Fibroblast of lung (primary cell): ENCODE results near the gene JAKMIP1. TPM values are rescaled to one million over a fixed set of nuclear protein-coding genes. Genes with fewer than 3 reads are reported as not detected.

Experiments
- DNase-seq, 2 donors: peaks; one replicate each; pipeline versions ENCODE4 v3.0.0 to v3.0.0-alpha.2; 2010; ENCODE audit warnings: low read depth in 2 of 2
- H2AFZ ChIP-seq: 2 replicates; pipeline ENCODE4 v1.5.1; 2012; ENCODE audit warnings: low read length, control low read depth, inconsistent platforms
- H3K27ac ChIP-seq: 2 replicates; pipeline ENCODE4 v1.5.1; 2011; ENCODE audit warnings: low read length, control low read depth; ENCODE audit not compliant: insufficient read depth
- H3K27me3 ChIP-seq: 2 replicates; pipeline ENCODE4 v1.5.1; 2011; ENCODE audit warnings: mild to moderate bottlenecking, low read length; ENCODE audit not compliant: control insufficient read depth, insufficient read depth
- H3K36me3 ChIP-seq: 2 replicates; pipeline ENCODE4 v1.5.1; 2011; ENCODE audit warnings: low read length; ENCODE audit not compliant: control insufficient read depth, insufficient read depth
- H3K4me1 ChIP-seq: 2 replicates; pipeline ENCODE4 v1.5.1; 2011; ENCODE audit warnings: low read length; ENCODE audit not compliant: control insufficient read depth, insufficient read depth; ENCODE audit errors: extremely low read depth
- H3K4me2 ChIP-seq: 2 replicates; pipeline ENCODE4 v1.5.1; 2011; ENCODE audit warnings: low read length, control low read depth; ENCODE audit not compliant: insufficient read depth; ENCODE audit errors: extremely low read depth
- H3K4me3 ChIP-seq, 4 experiments: fragments of 200-600 bp in 1 of 4; sonication (generic) in 1 of 4; replicated peaks in 1 of 4; 2 replicates each; pipeline ENCODE4 v1.5.1; 2011 to 2016; ENCODE audit warnings: low read length in 4 of 4, low read depth in 3 of 4, mild to moderate bottlenecking in 3 of 4, control low read depth in 2 of 4, inconsistent platforms in 1 of 4, mixed read lengths in 1 of 4; ENCODE audit not compliant: insufficient read depth in 1 of 4; ENCODE audit errors: control extremely low read depth in 1 of 4
- H3K79me2 ChIP-seq: 2 replicates; pipeline ENCODE4 v1.5.1; 2012; ENCODE audit warnings: mild to moderate bottlenecking, low read length, inconsistent platforms; ENCODE audit not compliant: control insufficient read depth, insufficient read depth
- H3K9ac ChIP-seq: 2 replicates; pipeline ENCODE4 v1.5.1; 2011; ENCODE audit warnings: mild to moderate bottlenecking, low read length, control low read depth; ENCODE audit not compliant: insufficient read depth
- H3K9me3 ChIP-seq: 2 replicates; pipeline ENCODE4 v1.5.1; 2012; ENCODE audit warnings: low read depth, low read length; ENCODE audit not compliant: control insufficient read depth, insufficient read depth
- H4K20me1 ChIP-seq: 2 replicates; pipeline ENCODE4 v1.5.1; 2011; ENCODE audit warnings: low read length; ENCODE audit not compliant: control insufficient read depth, insufficient read depth; ENCODE audit errors: extremely low read depth
- EZH2 ChIP-seq: IDR thresholded peaks from 2 replicates; pipeline ENCODE4 v1.5.1; 2012; ENCODE audit warnings: low read length, control low read depth, mild to moderate bottlenecking; ENCODE audit errors: missing control alignments
- polyA plus RNA-seq, 2 donors: library from polyadenylated mRNA; depleted of rRNA in 1 of 2; stranded (reverse) in 1 of 2; unstranded in 1 of 2; fragments of >200 nt; gene quantifications; 2 replicates each; pipeline ENCODE4 v1.2.1, GENCODE V29; 2011 to 2012; ENCODE audit warnings: missing spikeins in 1 of 2
- total RNA-seq: library from RNA; depleted of rRNA; stranded (reverse); fragments of >200 nt; gene quantifications from 2 replicates; pipeline ENCODE4 v1.2.1, GENCODE V29; 2014
- TF ChIP-seq, protein P1 (sequence below), 2 donors: IDR thresholded peaks in 1 of 2; conservative IDR thresholded peaks in 1 of 2; 1 replicate in 1 of 2; 2 replicates in 1 of 2; pipeline ENCODE4 v1.5.1; 2011 to 2012; ENCODE audit warnings: low read length in 2 of 2, control low read depth in 1 of 2, inconsistent platforms in 1 of 2, low read depth in 1 of 2, mild to moderate bottlenecking in 1 of 2

Gene JAKMIP1
- total and polyA plus RNA-seq, 2 donors (not counting 1 experiment from before 2014, with no cell fraction given) = not detected

DNA sequence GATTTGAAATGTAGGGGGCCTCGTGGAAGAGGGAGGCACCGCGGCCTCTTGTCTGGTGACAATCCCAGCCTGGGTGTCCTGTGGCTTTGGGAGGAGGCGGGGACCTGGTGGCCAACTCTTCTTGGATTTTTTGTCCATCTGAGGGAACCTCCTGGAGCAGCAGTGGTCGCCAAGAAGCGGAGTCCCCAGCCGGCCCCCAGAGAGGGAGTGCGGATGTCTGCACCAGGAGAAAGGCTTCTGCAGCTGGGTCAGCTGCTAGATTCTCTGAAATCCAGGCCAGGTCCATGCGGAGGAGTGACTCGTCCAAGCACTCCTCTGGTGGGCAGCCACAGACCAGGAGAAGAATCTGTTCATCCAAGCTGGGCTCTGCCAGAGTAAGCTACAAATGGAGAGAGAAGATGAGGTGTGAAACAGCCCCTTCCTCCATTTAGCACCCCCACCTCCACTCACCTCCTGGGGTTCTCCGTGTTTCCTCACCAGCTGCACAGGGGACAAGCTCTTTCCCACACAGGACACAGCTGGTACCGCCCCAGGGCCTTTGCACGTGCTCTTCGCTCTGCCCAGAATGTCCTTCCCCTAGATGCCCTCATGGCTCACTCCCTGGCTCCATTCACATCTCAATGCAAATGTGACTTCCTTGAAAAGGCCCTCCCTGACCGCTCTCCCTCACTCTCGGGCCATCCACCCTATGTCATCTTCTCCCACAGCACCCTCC lies 209.7 kb downstream of the JAKMIP1 start:
- no peak overlapping the region for H3K4me2 ChIP-seq

DNA sequence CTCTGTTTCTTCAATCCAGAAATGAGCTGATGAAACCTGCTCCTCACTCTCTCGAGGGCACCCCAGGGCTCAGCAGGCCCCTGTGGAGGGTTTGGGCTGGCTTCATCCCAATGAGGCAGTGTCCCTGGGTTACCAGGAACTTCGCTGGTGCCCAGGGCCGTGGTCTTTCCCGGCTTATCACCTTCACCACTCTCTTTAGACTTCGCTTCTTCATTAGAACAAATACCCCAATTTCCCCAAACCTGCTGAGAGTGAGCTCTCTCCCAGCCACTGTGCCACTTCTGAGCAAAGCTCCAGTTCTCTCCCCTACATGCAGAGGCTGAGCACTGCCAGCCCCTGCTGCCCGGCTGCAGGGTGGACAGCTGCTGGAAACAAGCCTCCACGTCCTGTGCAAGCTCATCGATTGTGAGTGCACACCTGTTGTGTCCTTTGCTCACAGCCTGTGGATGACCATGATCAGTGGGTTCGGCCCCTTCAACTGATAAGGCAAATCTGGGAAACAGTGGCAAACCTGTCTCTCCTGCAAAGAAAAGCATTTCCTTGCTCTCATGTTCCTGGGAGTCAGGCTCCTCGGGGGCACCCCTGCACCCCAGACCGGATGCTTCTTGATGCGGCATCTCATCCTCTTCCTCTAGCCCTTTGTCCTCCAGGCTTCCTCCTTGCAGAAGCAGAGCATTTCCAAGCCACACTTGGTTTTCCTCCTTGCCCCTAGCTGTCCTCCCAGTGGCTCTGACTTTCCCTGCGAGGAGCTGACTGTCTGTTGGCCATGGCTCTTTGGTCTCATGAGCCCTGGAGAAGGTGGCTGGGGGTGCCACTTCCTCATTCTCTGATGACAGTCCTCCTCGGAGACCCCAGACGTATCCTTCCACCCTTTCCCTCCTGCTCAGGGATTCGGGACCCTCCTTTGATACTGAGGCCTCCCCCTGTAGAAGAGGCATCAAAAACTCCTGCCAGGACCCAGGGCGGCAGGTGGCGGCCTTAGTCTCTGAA lies 210.8 kb downstream of the JAKMIP1 start:
- Histone ChIP-seq H3K27me3 (no peaks in the 10 kb centered on the region), H3K79me2 (no peaks in the 10 kb centered on the region), H3K9me3 (no peaks in the 10 kb centered on the region), H3K27ac (no peak overlapping the region), H2AFZ (no peak overlapping the region), H3K4me3 (no peak overlapping the region), H3K36me3 (no peaks in the 10 kb centered on the region), H3K9ac (no peak overlapping the region), H3K4me1 (no peaks in the 10 kb centered on the region), H4K20me1 (no peaks in the 10 kb centered on the region), H3K4me2 (no peak overlapping the region)
- no peak for TF ChIP-seq EZH2
- TF ChIP-seq, protein P1, sequence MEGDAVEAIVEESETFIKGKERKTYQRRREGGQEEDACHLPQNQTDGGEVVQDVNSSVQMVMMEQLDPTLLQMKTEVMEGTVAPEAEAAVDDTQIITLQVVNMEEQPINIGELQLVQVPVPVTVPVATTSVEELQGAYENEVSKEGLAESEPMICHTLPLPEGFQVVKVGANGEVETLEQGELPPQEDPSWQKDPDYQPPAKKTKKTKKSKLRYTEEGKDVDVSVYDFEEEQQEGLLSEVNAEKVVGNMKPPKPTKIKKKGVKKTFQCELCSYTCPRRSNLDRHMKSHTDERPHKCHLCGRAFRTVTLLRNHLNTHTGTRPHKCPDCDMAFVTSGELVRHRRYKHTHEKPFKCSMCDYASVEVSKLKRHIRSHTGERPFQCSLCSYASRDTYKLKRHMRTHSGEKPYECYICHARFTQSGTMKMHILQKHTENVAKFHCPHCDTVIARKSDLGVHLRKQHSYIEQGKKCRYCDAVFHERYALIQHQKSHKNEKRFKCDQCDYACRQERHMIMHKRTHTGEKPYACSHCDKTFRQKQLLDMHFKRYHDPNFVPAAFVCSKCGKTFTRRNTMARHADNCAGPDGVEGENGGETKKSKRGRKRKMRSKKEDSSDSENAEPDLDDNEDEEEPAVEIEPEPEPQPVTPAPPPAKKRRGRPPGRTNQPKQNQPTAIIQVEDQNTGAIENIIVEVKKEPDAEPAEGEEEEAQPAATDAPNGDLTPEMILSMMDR (conservative IDR thresholded peaks at IDR 0.05 in 1 of 2, IDR thresholded peaks at IDR 0.05 in 1 of 2; ENCODE audit: low read depth in 1 of 2, low read length in 2 of 2) = no peak
- DNase-seq = no peak

More for the DNA sequence above, 209.7 kb downstream of the JAKMIP1 start:
- Histone ChIP-seq H3K27ac (no peak overlapping the region), H3K36me3 (no peaks in the 10 kb centered on the region), H3K4me3 (no peak overlapping the region), H3K9ac (no peak overlapping the region), H3K27me3 (no peaks in the 10 kb centered on the region), H3K4me1 (no peaks in the 10 kb centered on the region), H4K20me1 (no peaks in the 10 kb centered on the region), H2AFZ (no peak overlapping the region), H3K79me2 (no peaks in the 10 kb centered on the region), H3K9me3 (no peaks in the 10 kb centered on the region)
- no peak for TF ChIP-seq EZH2
- TF ChIP-seq, protein P1 (conservative IDR thresholded peaks at IDR 0.05 in 1 of 2, IDR thresholded peaks at IDR 0.05 in 1 of 2; ENCODE audit: low read depth in 1 of 2, low read length in 2 of 2) = no peak
- no peak for DNase-seq
